Measurements from ENCODE around the gene FRMD5.

FRMD5 gene

DNA sequence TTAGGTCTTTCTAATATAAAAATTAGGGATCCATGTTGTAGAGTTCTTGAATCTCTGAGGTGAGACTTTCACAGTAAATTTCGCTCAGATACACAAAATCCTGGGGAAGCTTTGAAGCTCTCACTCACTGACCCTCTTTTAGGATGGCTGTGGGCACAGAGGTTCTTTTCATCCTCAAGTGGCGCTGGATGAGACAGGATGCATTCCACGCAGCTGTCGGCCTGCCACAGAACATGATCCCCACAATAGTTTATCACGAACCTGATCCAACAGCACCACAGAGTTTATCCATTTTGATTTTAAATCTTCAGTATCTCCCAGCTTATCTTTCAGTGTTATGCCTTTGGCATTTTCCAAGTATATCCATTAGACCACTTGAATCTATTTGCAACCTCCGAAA is 276.4 kb downstream of the FRMD5 start:
- TF ChIP-seq EZH2phosphoT487 (IDR thresholded peaks at IDR 0.05; ENCODE audit: borderline replicate concordance, low read length): no peak
- no peak for TF ChIP-seq CTCF (IDR thresholded peaks at IDR 0.05; ENCODE audit: low read depth, low read length, poor library complexity, severe bottlenecking)
- Histone ChIP-seq H3K4me3 (ENCODE audit: low read length) (no peak overlapping the region), H3K79me2 (ENCODE audit: control insufficient read depth, low read length) (no peaks in the 10 kb centered on the region), H4K20me1 (ENCODE audit: control insufficient read depth, insufficient read depth, low read depth, low read length) (no peaks in the 10 kb centered on the region), H3K36me3 (ENCODE audit: control insufficient read depth, low read length) (no peaks in the 10 kb centered on the region), H3K9me3 (ENCODE audit: control insufficient read depth, insufficient read depth, low read length) (no peaks in the 10 kb centered on the region), H3K4me1 (ENCODE audit: control insufficient read depth, low read length) (no peaks in the 10 kb centered on the region), H3K4me2 (ENCODE audit: low read length) (no peak overlapping the region), H3K27ac (ENCODE audit: low read depth, low read length) (no peak overlapping the region), H3K27me3 (ENCODE audit: control insufficient read depth, low read length) (peaks cover 10% of the 10 kb centered on the region; the same call in 1 of the 2 replicates), H3F3A (ENCODE audit: control insufficient read depth, insufficient read depth) (no peaks in the 10 kb centered on the region), H3K9me2 (replicated peaks; ENCODE audit: control insufficient read depth, low read length) (no peaks in the 10 kb centered on the region)

DNA sequence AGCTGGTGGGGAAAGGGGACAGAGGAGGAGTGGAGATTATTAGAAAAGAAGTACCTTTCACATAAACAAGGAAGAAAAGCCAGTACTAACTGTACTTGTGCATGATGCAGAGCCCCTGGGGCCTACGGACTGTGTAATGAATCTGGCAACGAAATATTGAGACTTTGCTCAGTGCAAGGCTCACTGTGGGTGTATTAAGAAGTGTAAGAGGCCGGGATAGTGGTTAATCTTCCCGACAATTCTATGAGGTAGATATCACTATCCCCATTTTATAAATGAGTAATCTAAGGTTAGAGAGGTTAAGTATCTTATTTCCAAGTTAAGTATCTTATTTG is 278.8 kb downstream of the FRMD5 start:
- Histone ChIP-seq H3K36me3 (ENCODE audit: control insufficient read depth, low read length) (no peaks in the 10 kb centered on the region), H3K4me3 (ENCODE audit: low read length) (no peak overlapping the region), H3K27ac (ENCODE audit: low read depth, low read length) (no peak overlapping the region), H3F3A (ENCODE audit: control insufficient read depth, insufficient read depth) (no peaks in the 10 kb centered on the region), H3K79me2 (ENCODE audit: control insufficient read depth, low read length) (no peaks in the 10 kb centered on the region), H3K9me3 (ENCODE audit: control insufficient read depth, insufficient read depth, low read length) (no peaks in the 10 kb centered on the region), H4K20me1 (ENCODE audit: control insufficient read depth, insufficient read depth, low read depth, low read length) (no peaks in the 10 kb centered on the region), H3K27me3 (ENCODE audit: control insufficient read depth, low read length) (peaks cover 10% of the 10 kb centered on the region; the same call in 1 of the 2 replicates), H3K4me1 (ENCODE audit: control insufficient read depth, low read length) (no peaks in the 10 kb centered on the region), H3K4me2 (ENCODE audit: low read length) (no peak overlapping the region), H3K9me2 (replicated peaks; ENCODE audit: control insufficient read depth, low read length) (no peaks in the 10 kb centered on the region)
- TF ChIP-seq CTCF (IDR thresholded peaks at IDR 0.05; ENCODE audit: low read depth, low read length, poor library complexity, severe bottlenecking) (no peak), EZH2phosphoT487 (IDR thresholded peaks at IDR 0.05; ENCODE audit: borderline replicate concordance, low read length) (no peak)

DNA sequence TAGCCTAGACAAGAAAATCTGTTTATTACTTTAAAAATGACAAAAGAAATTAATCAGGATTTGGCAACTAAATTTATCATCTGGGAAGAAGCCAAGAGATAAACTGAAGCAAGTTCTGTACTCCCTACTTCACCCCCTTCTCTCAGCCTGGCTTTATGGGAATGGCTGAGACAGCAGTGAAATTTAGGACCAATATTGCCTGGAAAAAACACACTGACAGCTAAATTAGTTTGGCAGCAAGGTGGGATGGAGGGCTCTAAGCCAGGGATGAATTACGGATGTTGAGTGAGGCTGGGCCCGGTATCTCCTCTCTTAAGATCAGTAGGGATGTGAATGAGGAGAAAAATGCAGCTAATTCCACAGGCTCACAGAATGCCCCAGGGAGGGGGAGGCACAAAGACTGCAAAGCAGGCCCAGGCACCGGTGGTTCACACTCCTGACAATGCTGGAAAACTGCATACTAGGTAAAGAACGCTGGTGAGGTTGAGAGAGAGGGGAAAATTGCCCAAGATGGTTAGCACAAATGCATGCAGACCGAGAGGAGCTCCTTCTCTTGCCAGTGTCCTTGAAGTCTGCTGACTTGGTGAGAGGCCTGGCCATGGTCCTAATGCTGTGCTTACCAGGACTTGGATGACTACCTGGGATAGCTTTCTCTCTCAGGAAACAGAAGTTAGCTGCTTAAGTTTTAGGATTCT is 279.3 kb downstream of the FRMD5 start:
- Histone ChIP-seq H3K36me3 (ENCODE audit: control insufficient read depth, low read length) (no peaks in the 10 kb centered on the region), H4K20me1 (ENCODE audit: control insufficient read depth, insufficient read depth, low read depth, low read length) (no peaks in the 10 kb centered on the region), H3K79me2 (ENCODE audit: control insufficient read depth, low read length) (no peaks in the 10 kb centered on the region), H3K27ac (ENCODE audit: low read depth, low read length) (no peak overlapping the region), H3K9me2 (replicated peaks; ENCODE audit: control insufficient read depth, low read length) (no peaks in the 10 kb centered on the region), H3F3A (ENCODE audit: control insufficient read depth, insufficient read depth) (no peaks in the 10 kb centered on the region), H3K27me3 (ENCODE audit: control insufficient read depth, low read length) (peaks cover 10% of the 10 kb centered on the region; the same call in 1 of the 2 replicates), H3K4me1 (ENCODE audit: control insufficient read depth, low read length) (no peaks in the 10 kb centered on the region), H3K4me2 (ENCODE audit: low read length) (no peak overlapping the region), H3K9me3 (ENCODE audit: control insufficient read depth, insufficient read depth, low read length) (no peaks in the 10 kb centered on the region), H3K4me3 (ENCODE audit: low read length) (no peak overlapping the region)
- TF ChIP-seq CTCF (IDR thresholded peaks at IDR 0.05; ENCODE audit: low read depth, low read length, poor library complexity, severe bottlenecking) (no peak), EZH2phosphoT487 (IDR thresholded peaks at IDR 0.05; ENCODE audit: borderline replicate concordance, low read length) (no peak)
